Measurements from ENCODE around the gene RRAS2. TPM values are rescaled to one million over a fixed set of nuclear protein-coding genes. Genes with fewer than 3 reads are reported as not detected.

Gene RRAS2
- total RNA-seq, 1 experiment from 2014 or later: 42.2 TPM

DNA sequence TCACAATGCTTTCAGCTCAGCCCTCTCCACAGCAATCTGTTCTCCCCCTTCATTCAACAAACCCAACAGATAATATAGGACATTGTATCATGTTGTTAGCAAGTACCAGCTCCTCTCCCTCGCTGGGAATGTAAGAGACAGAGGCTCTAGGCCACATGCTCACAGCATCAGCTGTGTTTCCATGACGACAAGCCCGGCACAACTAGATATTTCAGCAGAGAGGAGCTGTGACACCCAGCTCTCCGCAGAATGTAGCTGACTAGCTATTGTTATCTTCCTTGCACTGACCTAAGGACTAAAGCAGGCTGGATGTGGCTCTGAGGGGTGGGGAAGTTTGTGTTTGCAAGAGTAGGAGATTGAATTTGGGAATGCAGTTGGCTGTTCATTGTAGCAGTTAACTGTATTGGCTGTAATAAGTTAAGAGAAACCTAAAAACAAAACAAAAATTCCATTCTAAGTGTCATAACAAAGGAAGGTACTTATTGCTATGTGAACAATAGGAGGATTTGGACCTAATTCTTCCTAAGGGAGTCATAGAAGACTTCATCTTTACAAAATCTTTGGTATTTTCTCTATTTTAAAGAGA, 28.0 kb upstream of the RRAS2 start:
- intact Hi-C loops (cut with micrococcal nuclease; ENCODE audit: unreplicated experiment): no loop called here
- Histone ChIP-seq H3K9me3 (ENCODE audit: insufficient read depth, low read depth) (no peaks in the 10 kb centered on the region), H3F3A (ENCODE audit: insufficient read depth, low read depth) (no peaks in the 10 kb centered on the region), H3K27ac (no peak overlapping the region), H3K4me1 (replicated peaks; ENCODE audit: insufficient read depth) (0 out of 2 replicates have a peak, but pooled peaks cover under 1% of the 10 kb centered on the region), H3K27me3 (ENCODE audit: insufficient read depth, low read depth) (no peaks in the 10 kb centered on the region), H3K4me2 (no peak overlapping the region), H3K4me3 (no peak overlapping the region), H4K20me1 (ENCODE audit: insufficient read depth) (no peaks in the 10 kb centered on the region), H2AFZ (no peak overlapping the region), H3K79me2 (ENCODE audit: low read depth) (no peaks in the 10 kb centered on the region), H3K9me2 (ENCODE audit: insufficient read depth) (no peaks in the 10 kb centered on the region), H3K36me3 (ENCODE audit: low read depth) (no peaks in the 10 kb centered on the region)
- ChIA-PET CTCF (no interaction called here), POLR2A (ENCODE audit: unreplicated experiment) (no interaction called here)
- DNase-seq: no peak
- TF ChIP-seq, protein P1, sequence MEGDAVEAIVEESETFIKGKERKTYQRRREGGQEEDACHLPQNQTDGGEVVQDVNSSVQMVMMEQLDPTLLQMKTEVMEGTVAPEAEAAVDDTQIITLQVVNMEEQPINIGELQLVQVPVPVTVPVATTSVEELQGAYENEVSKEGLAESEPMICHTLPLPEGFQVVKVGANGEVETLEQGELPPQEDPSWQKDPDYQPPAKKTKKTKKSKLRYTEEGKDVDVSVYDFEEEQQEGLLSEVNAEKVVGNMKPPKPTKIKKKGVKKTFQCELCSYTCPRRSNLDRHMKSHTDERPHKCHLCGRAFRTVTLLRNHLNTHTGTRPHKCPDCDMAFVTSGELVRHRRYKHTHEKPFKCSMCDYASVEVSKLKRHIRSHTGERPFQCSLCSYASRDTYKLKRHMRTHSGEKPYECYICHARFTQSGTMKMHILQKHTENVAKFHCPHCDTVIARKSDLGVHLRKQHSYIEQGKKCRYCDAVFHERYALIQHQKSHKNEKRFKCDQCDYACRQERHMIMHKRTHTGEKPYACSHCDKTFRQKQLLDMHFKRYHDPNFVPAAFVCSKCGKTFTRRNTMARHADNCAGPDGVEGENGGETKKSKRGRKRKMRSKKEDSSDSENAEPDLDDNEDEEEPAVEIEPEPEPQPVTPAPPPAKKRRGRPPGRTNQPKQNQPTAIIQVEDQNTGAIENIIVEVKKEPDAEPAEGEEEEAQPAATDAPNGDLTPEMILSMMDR (conservative IDR thresholded peaks at IDR 0.05): no peak
- TF ChIP-seq EZH2 (IDR thresholded peaks at IDR 0.05; ENCODE audit: low read depth): no peak
- no TSS peak for BruUV-seq (replicated peaks)

GRCh38 chr11:14386081-14386480, 27.1 kb upstream of the RRAS2 start:
- Histone ChIP-seq H2AFZ (no peak overlapping the region), H3K36me3 (ENCODE audit: low read depth) (no peaks in the 10 kb centered on the region), H3K4me1 (replicated peaks; ENCODE audit: insufficient read depth) (0 out of 2 replicates have a peak, but pooled peaks cover 7% of the 10 kb centered on the region), H4K20me1 (ENCODE audit: insufficient read depth) (no peaks in the 10 kb centered on the region), H3K79me2 (ENCODE audit: low read depth) (no peaks in the 10 kb centered on the region), H3K27ac (no peak overlapping the region), H3K9me2 (ENCODE audit: insufficient read depth) (no peaks in the 10 kb centered on the region), H3K27me3 (ENCODE audit: insufficient read depth, low read depth) (no peaks in the 10 kb centered on the region), H3F3A (ENCODE audit: insufficient read depth, low read depth) (no peaks in the 10 kb centered on the region), H3K9me3 (ENCODE audit: insufficient read depth, low read depth) (no peaks in the 10 kb centered on the region), H3K4me2 (no peak overlapping the region), H3K4me3 (no peak overlapping the region)
- no peak for DNase-seq
- BruUV-seq (replicated peaks): no TSS peak
- TF ChIP-seq, protein P1 (conservative IDR thresholded peaks at IDR 0.05): no peak
- no peak for TF ChIP-seq EZH2 (IDR thresholded peaks at IDR 0.05; ENCODE audit: low read depth)
- intact Hi-C loops (cut with micrococcal nuclease; ENCODE audit: unreplicated experiment): no loop called here
- ChIA-PET POLR2A (ENCODE audit: unreplicated experiment) (no interaction called here), CTCF (no interaction called here)

- no peaks in the 10 kb centered on the region for H3K27me3 ChIP-seq (ENCODE audit: insufficient read depth, low read depth)
- H3K36me3 ChIP-seq (ENCODE audit: low read depth): no peaks in the 10 kb centered on the region
- TF ChIP-seq, protein P1 (conservative IDR thresholded peaks at IDR 0.05): no peak
- no peak for TF ChIP-seq EZH2 (IDR thresholded peaks at IDR 0.05; ENCODE audit: low read depth)
- ChIA-PET POLR2A (ENCODE audit: unreplicated experiment) (no interaction called here), CTCF (no interaction called here)
- H3K9me3 ChIP-seq (ENCODE audit: insufficient read depth, low read depth): no peaks in the 10 kb centered on the region
- H3F3A ChIP-seq (ENCODE audit: insufficient read depth, low read depth): no peaks in the 10 kb centered on the region; the same call in 1 of the 2 replicates
- no peaks in the 10 kb centered on the region for H4K20me1 ChIP-seq (ENCODE audit: insufficient read depth)
- no TSS peak for BruUV-seq (replicated peaks)
- no peaks in the 10 kb centered on the region for H3K9me2 ChIP-seq (ENCODE audit: insufficient read depth)
- no peak overlapping the region for H3K4me3 ChIP-seq
- intact Hi-C loops (cut with micrococcal nuclease; ENCODE audit: unreplicated experiment): no loop called here
- no peak overlapping the region for H3K4me2 ChIP-seq
- no peak overlapping the region for H2AFZ ChIP-seq
- H3K4me1 ChIP-seq (replicated peaks; ENCODE audit: insufficient read depth): 0 out of 2 replicates have a peak, but pooled peaks cover 12% of the 10 kb centered on the region
- H3K79me2 ChIP-seq (ENCODE audit: low read depth): no peaks in the 10 kb centered on the region
- no peak for DNase-seq
- H3K27ac ChIP-seq: no peak overlapping the region
Observed at GRCh38 chr11:14384338-14384737, 25.4 kb upstream of the RRAS2 start.
